Medulla oblongata (tissue), 1 donor: Measurements from ENCODE around the gene RBM43.
"Not testable (repeated sequence)": the region's sequence is repeated elsewhere in the genome, so short reads cannot be mapped to it uniquely, and the experiment has no call there.

Experiments
- DNase-seq: peaks from one replicate; pipeline ENCODE4 v3.0.0-alpha.2; 2015; ENCODE audit errors: extremely low spot score

Gene RBM43

DNA sequence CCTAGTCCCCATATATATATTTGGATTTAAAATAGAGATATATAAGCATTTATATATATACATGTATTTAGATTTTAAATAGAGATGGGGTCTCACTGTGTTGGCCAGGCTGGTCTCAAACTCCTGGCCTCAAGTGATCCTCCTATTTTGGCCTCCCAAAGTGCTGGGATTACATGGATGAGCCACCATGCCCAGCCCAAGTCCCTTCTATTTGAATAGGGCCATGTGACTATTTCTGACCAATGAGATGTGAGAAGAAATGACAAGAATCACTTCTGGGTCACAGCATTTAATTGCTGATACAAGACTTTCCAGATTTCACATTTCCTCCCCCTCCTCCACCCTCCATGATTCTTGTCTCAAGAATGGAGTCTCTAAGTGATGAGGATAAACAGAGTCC, 6.4 kb upstream of the RBM43 start:
- no peak for DNase-seq

DNA sequence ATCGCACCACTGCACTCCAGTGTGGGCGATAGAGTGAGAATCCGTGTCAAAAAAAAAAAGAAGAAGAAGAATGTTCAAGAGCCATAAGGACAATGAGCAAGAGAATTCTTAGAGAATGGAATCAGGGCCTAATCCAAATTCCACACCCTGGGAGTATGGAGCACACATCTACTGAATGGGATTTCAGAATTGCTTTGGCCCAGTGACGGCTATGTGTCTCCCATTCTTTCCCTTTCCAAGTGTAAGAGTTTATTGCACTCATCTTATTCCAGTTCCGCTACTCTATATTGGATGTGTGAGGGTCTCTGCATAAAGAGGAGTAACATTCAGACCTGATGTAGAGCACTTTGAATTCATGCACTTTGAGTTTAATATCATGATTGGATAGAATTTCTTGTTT, 5.9 kb upstream of the RBM43 start:
- no peak for DNase-seq

DNA sequence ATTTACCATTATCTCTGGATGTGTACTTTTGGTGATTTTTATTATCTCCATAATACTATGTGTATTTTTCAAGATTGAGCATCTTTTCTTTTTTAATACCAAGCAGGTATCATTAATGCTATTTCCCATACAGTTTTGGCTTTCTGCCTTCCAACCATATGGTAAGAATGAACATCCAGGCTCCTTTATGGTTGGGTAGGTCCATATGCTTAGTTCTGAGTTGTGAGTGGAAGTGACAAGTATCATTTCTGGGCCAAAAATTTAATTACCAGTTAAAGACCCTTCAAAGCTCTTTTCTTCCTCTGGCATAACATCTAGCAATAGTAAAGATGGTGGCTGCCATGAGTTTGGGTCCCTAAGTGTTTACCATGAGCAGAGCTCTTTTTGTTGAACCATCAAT, 4.3 kb upstream of the RBM43 start:
- DNase-seq: no peak

DNA sequence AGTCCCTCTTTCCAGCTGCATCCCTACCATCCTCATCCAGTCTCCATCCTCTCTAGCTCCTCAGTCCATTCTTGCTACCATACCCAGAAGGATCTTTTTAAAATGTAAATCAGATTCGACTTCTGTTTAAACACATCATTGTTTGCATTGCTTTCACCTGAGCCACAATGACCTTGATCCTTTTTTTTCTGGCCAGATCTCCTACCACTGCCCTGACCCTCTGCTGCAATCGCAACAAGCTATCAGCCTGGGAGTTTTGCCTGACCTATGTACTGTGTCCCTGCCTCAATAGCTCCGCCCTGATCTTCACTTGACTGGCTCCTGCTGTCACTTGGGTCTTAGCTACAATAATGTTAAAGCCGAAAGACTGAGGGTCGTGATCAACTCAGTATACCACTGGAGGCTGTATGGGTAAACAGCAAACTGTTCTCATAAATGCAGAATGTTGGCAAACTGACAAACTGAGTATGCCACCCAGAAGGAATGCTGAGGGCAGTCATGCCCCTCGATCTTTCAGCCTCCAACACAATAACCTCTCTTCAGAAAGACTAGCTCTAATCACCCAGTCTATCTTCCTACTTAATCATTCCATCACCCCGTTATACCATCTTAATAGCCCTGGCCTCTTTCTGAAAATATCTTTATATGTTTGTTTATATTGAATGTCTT, 2.6 kb upstream of the RBM43 start:
- DNase-seq: no peak

DNA sequence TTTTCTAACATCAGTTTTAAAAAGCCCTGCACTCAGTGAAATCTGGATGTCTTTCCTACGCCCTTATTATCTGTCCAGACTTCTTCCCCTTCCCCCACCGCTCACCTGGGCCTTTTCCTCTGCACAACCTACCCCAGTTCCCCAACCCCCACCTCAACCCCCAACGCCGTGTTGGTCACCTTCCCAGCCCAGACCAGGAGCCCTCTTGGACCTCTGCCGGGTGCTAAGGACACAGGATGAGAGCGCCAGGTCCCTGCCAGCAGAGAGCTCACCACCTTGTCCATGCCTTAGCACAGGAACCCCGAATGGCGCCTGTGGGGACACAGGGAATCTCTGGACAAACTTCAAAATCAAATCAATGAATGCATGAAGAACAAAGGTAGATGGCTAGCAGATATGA, 966 bp upstream of the RBM43 start:
- no peak for DNase-seq

DNA sequence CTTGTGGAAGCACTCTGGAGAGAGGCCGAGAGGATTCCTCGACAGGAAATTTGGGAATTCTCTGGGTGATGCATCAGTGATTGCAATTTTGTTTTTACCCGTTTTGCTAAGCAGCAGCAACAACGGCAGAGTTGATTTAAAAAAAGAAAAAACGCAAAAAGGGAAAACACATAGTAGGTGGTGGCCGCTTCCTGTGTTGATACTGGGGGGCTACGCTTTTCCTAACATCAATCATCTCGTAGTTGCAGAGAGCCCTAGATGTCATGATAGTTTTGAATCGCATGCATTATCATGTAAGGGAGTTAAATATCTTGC, 271 bp upstream of the RBM43 start:
- DNase-seq: no peak

DNA sequence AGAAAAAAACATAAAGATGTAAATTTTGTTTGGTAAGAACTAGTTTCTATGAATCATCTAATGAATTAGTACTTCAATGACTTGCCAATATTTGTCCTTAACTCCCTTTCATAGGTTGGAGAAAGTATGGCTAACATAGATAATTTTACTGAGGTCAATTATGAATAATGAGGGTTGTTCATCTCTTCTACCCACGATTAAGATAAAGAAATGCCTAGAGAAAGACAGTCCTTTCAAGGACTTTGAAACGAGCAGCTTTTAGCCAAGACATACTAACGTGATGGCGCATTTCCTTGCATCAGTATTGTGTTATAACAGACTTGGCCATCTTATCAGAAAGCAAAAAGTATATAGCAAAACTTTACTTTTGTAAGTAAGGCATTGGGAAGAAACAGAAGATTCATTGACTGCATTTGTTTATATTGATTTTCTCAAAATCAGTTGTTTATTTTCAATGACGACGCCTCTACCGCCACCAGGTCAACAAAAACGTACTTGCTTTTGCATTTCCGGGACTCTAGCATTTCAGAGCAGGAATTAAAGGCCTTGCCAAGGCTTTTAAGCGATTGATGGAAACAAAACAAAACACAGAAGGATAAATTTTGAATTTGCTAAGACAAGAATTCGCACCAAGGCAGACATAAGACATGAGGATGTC, 961 bp downstream of the RBM43 start:
- DNase-seq: peak; percentile 27

DNA sequence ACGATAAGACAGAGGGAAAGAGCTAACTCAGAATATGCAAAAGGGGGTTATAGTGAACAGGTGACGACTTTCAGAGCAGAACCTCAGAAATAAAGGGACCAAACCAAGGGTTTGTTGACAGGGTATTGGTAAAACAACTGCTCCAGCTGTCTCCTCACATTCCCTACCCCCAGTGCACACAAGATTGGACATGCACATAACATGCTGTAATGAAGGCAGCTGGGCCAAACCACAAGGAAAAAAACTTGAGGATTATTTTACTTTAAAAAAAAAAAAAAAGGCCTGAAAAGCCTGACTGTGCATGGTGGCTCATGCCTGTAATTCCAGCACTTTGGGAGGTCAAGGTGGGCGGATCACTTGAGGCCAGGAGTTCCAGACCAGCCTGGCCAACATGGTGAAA, 3.5 kb downstream of the RBM43 start:
- DNase-seq: no peak

DNA sequence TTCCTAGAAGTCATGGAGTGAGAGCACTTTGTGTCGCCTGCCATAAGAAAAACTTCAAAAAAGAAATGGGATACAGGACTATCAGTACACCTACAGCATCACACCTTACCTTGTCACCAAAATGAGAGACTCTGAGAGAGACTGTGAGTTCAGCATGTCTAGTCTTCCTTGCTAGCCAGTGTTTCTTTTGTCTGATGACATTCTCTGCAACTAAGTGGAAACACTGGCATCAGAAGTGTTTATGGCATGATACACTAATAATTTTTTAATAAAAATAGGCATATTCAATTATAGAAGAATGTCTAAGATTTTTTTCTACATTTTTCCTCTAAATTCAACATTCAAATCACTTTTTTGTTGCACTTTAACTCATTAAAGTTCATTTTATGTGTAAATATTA, 9.0 kb downstream of the RBM43 start:
- no peak for DNase-seq

DNA sequence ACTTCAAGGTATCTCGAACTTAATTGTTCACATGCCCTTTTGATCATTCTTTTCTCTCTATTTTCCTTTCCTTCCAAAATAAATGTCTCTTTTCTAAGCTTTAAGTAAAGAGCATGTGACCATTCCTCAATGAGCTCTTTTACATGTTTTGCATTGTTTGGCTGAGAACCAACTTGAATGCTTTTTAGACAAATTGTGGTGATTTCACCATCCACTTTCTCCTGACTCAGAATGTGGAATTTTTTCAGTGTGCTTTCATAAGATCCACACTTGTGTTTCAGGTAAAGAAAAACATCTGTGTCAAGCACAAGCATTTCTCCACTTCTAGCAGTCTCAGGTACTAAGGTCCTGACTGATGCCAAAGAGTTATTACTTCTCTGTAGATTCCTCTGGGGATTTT, 10.7 kb downstream of the RBM43 start:
- no peak for DNase-seq

DNA sequence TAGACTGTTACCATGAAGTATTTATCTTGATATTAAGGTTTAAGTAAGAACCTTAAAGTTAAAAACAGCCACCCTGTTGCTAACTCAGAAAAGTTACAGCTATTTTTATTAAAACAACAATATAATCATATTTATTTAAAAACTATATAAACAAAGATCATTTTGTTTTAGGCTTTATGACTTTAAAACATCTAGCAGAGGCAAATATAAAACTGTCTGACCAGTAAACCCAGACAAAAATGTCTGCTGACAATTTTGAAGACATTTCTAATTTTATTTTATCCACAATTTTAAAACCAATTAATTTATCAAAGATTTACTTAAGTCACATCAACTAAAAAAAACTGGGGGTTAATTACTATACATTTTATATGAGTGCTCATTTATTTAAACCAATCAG, 14.2 kb downstream of the RBM43 start:
- no peak for DNase-seq

DNA sequence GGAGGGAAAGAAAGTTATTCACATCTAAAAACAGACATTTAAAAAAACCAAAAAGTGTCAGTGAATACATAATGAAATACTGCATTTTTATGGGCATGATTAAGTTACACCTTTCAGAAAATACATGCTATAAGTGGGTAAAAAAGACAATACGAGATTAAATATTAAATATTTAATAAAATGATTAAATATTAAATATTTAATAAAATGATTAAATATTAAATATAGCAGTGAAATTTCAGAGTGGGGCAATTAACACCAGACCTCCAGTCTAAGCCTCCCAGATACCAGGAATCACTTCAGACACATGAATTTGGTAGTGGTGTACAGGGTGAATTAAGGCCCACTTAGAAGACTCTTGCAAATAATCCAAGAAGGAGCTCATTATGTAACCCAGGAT, 15.5 kb downstream of the RBM43 start:
- DNase-seq: no peak

DNA sequence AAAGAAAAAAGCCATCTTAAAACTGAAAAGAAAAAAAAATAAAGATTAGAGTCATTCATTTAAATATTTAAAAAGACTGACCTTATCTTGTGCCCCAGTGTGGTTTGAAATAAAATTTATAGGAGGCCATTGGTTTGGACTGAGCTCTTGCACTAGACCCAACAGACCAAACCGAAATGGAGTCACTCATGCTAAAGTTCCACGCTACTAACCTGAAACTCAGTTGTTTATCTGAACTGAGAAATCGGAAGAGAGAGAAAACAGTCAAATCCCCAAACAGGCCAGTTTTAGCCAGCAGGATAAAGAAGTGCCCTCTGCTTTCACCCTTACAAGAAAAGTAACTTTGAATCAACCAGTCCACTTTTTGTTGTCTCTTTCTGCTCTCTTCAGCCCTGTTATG, 18.2 kb downstream of the RBM43 start:
- no peak for DNase-seq

DNA sequence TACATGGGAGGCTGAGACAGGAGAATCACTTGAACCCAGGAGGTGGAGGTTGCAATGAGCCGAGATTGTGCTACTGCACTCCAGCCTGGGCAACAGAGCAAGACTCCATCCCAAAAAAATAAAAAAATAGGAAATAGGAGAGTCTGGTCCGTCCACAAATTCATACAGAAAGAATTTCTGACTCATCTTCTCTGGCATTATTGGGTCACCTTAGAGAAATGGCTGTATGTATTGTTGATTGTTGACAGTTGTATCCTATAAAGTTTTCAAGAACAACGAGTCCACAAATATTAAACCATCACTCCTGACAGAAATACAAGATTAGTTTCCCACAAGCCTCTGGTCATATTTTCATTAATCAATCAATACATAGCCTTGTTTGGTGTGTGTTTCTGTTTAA, 20.4 kb downstream of the RBM43 start:
- DNase-seq: no peak

DNA sequence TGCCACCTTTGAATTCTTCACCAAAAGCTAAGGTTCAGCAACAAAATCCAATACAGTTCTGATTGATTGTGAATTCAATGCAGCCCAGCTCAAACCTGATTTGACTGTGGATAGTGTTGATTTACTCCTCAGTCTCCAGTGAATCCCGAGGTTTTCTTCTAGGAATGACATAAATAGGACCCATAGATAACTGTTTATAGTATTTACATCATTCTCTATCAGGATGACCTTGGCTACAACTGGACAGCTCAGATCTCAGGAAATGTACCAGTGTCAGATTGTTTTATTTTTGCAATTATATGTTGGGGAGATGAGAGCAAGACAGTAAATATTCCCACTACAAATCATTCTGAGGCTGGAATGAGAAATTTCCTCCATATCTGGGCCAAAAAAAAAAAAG, 21.2 kb downstream of the RBM43 start:
- no peak for DNase-seq

DNA sequence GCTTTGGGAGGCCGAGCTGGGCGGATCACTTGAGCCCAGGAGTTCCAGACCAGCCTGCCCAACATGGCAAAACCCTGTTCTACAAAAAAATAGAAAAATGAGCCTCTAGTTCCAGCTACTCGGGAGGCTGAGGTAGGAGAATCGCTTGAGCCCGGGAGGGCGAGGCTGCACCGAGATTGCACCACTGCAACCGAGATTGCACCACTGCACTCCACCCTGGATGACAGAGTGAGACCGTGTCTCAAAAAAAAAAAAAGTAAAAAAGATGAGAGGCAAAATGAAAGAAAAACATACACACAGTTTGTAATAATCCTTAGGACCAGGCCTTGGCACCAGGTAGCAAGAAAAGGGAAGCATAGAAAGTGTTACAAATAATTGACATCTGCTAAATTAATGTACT, 22.0 kb downstream of the RBM43 start:
- DNase-seq: no peak

DNA sequence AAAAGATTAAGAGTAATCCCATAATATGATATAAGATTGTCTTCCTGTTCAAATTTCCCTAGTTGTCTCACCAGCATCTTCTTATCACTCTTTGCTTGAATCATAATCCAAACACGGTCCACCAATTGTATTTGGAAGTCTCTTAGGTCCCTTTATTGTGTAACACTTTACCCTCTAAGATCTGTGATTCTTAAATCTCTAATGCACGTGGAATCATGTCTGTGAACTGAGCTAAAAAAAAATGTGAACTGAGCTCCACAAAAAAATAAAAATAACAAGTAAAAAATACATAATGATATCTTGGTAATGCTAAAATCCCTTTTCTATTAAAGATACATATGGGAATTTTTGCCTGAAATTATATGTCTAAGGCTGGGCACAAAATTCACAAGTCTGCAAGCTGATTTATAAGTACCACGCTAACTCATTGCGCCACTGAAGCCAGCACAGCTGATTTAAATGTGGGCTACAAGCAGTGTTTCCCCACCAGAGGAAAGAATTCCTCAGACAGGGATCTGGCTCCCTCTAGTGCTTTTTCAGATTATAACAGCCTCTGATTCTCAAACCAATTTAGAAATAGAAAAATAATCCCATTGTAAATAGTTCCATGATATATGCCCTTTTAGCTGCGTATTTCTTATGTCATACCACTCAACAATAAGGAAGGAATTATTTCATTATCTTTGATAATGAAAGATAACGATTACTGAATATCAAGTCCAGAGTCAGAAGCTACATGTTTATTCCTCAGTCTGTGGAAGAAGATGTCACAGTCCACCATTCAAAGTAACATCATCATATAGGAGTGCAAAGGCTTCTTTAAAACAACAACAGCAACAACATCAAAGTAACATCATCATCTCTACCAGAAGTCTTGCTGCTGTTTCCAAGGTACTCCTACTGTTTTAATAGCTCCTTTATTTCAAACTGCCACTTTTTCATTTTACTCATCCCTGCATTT, 22.9 kb downstream of the RBM43 start:
- peak; percentile 80 for DNase-seq

DNA sequence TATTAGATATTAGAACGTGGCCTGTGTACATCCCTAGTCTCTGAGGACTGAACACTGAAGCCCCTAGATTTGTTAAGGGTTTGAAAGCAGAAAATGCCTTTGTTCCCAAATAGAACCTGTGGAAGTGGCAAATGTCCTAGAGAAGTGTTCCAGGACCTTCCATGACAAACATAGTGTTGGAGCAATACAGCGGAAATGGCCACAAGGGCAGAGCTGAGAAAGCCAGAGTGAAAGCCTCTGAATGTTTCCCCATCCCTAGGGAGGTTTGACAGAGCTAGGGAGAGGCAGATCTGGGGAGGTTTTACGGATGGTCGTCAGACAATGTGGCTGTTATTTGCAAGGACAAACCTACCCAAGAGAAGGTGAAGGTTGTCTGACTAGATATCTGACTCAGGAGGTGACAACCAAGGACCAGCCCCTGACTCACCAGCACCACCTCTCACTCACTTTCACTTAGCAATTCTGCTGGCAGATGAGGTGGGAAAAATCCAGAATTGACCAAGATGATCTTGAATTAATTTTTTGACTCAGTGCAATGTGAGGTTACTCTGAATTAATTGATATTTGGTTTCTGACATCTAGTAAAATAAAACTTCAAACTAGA, 24.1 kb downstream of the RBM43 start:
- no peak for DNase-seq

DNA sequence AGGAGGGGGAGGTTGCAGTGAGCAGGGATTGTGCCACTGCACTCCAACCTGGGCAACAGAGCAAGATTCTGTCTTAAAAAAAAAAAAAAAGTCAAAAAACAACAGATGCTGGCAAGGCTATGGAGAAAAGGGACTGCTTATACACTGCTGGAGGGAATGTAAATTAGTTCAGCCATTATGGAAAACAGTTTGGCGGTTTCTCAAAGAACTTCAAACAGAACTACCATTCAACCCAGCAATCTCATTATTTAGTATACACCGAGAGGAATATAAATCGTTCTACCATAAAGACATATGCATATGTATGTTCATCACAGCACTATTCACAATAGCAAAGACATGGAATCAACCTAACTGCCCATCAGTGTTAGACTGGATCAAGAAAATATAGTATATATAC, 27.9 kb downstream of the RBM43 start:
- not testable (repeated sequence) for DNase-seq

DNA sequence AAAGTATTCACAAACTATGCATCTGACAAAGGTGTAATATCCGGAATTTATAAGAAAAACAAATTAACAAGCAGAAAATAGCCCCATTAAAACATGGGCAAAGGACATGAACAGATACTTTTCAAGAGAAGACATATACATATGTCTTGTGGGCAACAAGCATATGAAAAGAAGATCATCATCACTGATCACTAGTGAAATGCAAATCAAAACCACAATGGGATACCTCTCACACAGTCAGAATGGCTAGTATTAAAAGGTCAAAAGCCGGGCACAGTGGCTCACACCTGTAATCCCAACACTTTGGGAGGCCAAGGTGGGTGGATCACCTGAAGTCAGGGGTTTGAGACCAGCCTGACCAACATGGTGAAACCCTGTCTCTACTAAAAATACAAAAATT, 28.4 kb downstream of the RBM43 start:
- DNase-seq: not testable (repeated sequence)

DNA sequence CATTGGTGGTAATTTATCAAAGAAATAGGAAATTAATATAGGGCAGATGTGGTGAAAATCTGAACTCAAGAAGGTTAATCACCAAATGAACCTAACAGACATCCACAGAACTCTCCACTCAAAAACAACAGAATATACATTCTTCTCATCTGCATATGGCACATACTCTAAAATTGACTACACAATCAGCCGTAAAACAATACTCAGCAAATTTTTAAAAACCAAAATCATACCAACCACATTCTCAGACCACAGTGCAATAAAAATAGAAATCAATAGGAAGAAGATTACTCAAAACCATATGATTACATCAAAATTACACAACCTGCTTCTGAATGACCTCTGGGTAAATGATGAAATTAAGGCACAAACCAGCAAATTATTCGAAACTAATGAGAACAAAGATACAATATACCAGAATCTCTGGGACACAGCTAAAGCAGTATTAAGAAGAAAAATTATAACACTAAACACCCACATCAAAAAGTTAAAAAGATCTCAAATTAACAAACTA, 31.0 kb downstream of the RBM43 start:
- DNase-seq: no peak

DNA sequence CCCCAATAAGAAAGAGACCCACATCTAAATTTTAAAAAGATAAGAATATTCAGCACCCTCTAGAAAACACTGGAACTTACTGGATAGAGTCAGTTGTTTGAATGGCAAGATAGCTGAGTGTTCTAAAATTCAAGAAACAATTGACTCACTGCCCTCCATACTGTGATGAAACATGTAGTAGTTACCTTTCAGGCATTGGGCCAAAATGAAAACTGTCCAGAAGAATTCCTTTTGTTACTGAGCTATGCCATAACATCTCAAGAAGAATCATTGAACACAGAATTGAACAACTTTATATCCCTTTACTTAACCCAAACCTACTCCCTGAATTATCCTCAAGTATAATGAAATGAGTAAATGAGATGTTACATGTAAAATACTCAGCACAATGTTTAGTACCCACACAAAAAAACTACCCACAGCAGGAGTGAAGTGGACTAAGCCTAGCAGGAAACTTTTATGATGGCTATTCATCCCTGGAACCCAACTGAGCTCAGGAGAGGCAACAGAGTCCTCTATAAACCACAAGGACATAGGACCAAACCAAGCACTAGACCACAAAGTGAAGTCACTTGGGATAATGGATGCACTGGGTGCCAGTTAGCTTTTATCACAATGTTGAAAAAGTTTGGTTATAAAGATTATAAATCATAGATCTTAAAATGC, 32.7 kb downstream of the RBM43 start:
- no peak for DNase-seq
